ENCODE measurements around the gene RASGEF1B. TPM values are rescaled to one million over a fixed set of nuclear protein-coding genes. Genes with fewer than 3 reads are reported as not detected.

Gene RASGEF1B
- total RNA-seq, 4 donors from 2014 or later = 5.2 to 18.6 (median 6.2) TPM

GRCh38 chr4:81498551-81499099 is 26.9 kb upstream of the RASGEF1B start:
- TF ChIP-seq EP300 (IDR thresholded peaks at IDR 0.05) = no peak
- TF ChIP-seq POLR2AphosphoS5 (IDR thresholded peaks at IDR 0.05) = no peak
- no peak for TF ChIP-seq POLR2A (IDR thresholded peaks at IDR 0.05; ENCODE audit: low read depth)
- no peak for TF ChIP-seq CTCF (IDR thresholded peaks at IDR 0.05)
- H3K27ac ChIP-seq (replicated peaks in 1 of 4) = no peak overlapping the region
- 72% methylated on average over 1 of the region's 1 CpG for WGBS

GRCh38 chr4:81498046-81498445 is 26.3 kb upstream of the RASGEF1B start:
- Histone ChIP-seq H3K27me3 (no peaks in the 10 kb centered on the region), H3K9me3 (no peaks in the 10 kb centered on the region), H3K27ac (replicated peaks in 1 of 4) (no peak overlapping the region), H3K4me3 (no peak overlapping the region), H3K36me3 (no peaks in the 10 kb centered on the region), H3K4me1 (peaks cover 0 to 10% (median 5%) of the 10 kb centered on the region in 4 donors)
- 100% methylated on average over 2 of the region's 2 CpGs for WGBS
- no peak for DNase-seq (ENCODE audit: extremely low spot score)
- intact Hi-C loops (cut with DNase I) = no loop called here
- no peak for TF ChIP-seq CTCF (IDR thresholded peaks at IDR 0.05)
- no peak for TF ChIP-seq POLR2A (IDR thresholded peaks at IDR 0.05; ENCODE audit: low read depth)
- TF ChIP-seq EP300 (IDR thresholded peaks at IDR 0.05) = no peak
- TF ChIP-seq POLR2AphosphoS5 (IDR thresholded peaks at IDR 0.05) = no peak

More at GRCh38 chr4:81498551-81499099, 26.9 kb upstream of the RASGEF1B start:
- H3K4me1 ChIP-seq = peaks cover 0 to 6% (median 4%) of the 10 kb centered on the region in 4 donors
- intact Hi-C loops (cut with DNase I) = no loop called here
- no peaks in the 10 kb centered on the region for H3K27me3 ChIP-seq
- no peaks in the 10 kb centered on the region for H3K9me3 ChIP-seq
- no peaks in the 10 kb centered on the region for H3K36me3 ChIP-seq
- H3K4me3 ChIP-seq = no peak overlapping the region
- DNase-seq (ENCODE audit: extremely low spot score) = no peak

- Histone ChIP-seq H3K27ac (replicated peaks in 1 of 4) (no peak overlapping the region), H3K36me3 (no peaks in the 10 kb centered on the region), H3K4me3 (no peak overlapping the region), H3K4me1 (peaks cover 0 to 10% (median 5%) of the 10 kb centered on the region in 4 donors), H3K27me3 (no peaks in the 10 kb centered on the region), H3K9me3 (peaks cover 0 to 9% (median 4%) of the 10 kb centered on the region in 4 donors)
- TF ChIP-seq POLR2AphosphoS5 (IDR thresholded peaks at IDR 0.05) = no peak
- no peak for TF ChIP-seq EP300 (IDR thresholded peaks at IDR 0.05)
- TF ChIP-seq CTCF (IDR thresholded peaks at IDR 0.05) = no peak
- no peak for TF ChIP-seq POLR2A (IDR thresholded peaks at IDR 0.05; ENCODE audit: low read depth)
- DNase-seq (ENCODE audit: extremely low spot score) = no peak
- intact Hi-C loops (cut with DNase I) = no loop called here
Observed at GRCh38 chr4:81495345-81495744, 23.6 kb upstream of the RASGEF1B start.

- DNase-seq (ENCODE audit: extremely low spot score) = no peak
- Histone ChIP-seq H3K9me3 (peaks cover 0 to 9% (median 4%) of the 10 kb centered on the region in 4 donors), H3K27ac (replicated peaks in 1 of 4) (peak overlapping the region in 3 of 4 donors; percentile 1 to 16 (median 14)), H3K4me1 (peaks cover 0 to 10% (median 5%) of the 10 kb centered on the region in 4 donors), H3K36me3 (no peaks in the 10 kb centered on the region), H3K27me3 (no peaks in the 10 kb centered on the region), H3K4me3 (peak overlapping the region; percentile 21 to 34 (median 32))
- intact Hi-C loops (cut with DNase I) = no loop called here
- WGBS = 18% methylated on average over 1 of the region's 1 CpG
- TF ChIP-seq POLR2AphosphoS5 (IDR thresholded peaks at IDR 0.05) (no peak), EP300 (IDR thresholded peaks at IDR 0.05) (no peak), POLR2A (IDR thresholded peaks at IDR 0.05; ENCODE audit: low read depth) (no peak), CTCF (IDR thresholded peaks at IDR 0.05) (no peak)
Observed at GRCh38 chr4:81494031-81494431, 22.3 kb upstream of the RASGEF1B start.

Measured in esophagus muscularis mucosa (tissue), 4 donors.